GM21390 (cell line): Measurements from ENCODE around the gene PATE4.
"Not testable (repeated sequence)": the region's sequence is repeated elsewhere in the genome, so short reads cannot be mapped to it uniquely, and the experiment has no call there.

Experiments used
- ATAC-seq: cut with Tn5 transposase; IDR thresholded peaks from one replicate; pipeline ENCODE4 v1.9.1; 2021; ENCODE audit not compliant: unreplicated experiment

Gene PATE4

DNA sequence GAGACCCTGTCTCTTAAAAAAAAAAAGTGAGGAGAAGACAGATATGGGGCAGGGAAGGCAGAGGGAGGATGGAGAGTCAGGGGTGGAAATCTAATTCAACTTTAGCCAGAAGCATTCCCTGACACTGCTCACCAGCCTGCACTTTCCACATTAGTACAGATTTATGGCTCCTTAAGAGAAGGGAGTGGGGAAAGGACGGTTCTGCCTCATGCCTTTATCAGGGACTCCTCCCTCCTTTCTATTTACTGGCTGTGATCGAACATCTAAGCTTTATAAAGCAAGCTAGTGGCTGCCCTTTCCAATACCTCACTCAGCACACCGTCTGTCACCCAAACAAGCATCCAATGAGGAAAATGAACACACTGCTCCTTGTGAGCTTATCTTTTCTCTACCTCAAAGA, at the start of gene PATE4:
Gene PATE4, plus strand, starts transcription at position 301 of the 400 bp plus-strand sequence. Its CDS starts 44 bp downstream, at position 345.
- no peak for ATAC-seq

GRCh38 chr11:125784678-125785077, 48.4 kb upstream of the PATE4 start:
- ATAC-seq, result no peak

GRCh38 chr11:125787827-125788226, 45.3 kb upstream of the PATE4 start, which contains the start of gene PATE3:
TSS of gene PATE3 (plus strand) at chr11:125788127. CDS start at chr11:125788152, 25 bp downstream.
- no peak for ATAC-seq

GRCh38 chr11:125790825-125791224, 42.3 kb upstream of the PATE4 start:
- no peak for ATAC-seq

DNA sequence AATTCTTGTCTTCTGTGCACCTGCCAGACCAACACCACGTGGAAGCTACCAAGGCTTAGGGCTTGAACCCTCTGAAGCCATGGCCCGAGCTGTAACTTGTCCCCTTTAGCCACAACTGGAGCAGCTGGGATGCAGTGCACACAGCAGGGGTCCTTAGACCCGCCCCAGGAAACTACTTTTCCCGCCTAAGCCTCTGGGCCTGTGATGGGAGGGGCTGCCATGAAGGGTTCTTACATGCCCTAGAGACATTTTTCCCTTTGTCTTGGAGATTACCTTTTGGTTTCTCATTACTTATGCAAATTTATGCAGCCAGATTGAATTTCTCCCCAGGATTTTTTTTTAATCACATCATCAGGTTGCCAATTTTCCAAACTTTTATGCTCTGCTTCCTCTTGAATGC, 35.5 kb upstream of the PATE4 start:
- ATAC-seq, result no peak

DNA sequence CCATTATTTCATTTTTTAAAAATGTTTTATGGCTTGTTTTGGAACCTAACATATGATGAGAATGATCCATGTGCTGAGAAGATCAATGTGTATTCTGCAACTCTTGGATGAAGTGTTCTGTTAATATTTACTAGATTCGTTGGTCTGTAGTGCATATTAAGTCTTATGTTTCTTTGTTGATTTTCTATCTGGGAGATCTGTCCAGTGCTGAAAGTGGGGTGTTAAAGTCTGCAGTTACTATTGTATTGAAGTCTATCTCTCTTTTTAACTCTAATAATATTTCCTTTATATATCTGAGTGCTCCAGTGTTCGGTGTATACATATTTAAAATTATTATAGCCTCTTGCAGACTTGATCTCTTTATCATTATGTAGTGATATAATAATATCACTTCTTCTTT, 33.3 kb upstream of the PATE4 start:
- ATAC-seq, result no peak

- ATAC-seq, result no peak
Measured at GRCh38 chr11:125802387-125802786, 30.7 kb upstream of the PATE4 start.

GRCh38 chr11:125807909-125808308, 25.2 kb upstream of the PATE4 start:
- ATAC-seq, result no peak

DNA sequence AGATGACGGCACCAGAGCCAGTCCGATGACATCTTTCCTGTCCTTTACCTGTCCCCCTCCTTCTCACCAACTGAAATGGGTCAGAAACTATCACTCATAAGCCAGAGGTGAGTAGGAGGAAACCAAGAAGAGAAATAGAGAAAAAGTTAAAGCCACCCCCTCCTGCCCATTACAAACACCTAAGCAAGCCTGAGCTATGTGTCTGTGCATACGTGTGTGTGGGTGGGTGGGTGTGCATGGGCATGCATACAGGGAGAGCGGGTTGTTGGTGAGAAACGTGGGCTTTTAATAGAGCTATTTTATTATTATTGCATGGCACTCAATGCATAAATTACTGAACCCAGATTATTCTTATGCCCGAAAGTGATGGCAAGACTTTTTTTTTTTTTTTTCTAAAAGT, 2.6 kb downstream of the PATE4 start:
- no peak for ATAC-seq

DNA sequence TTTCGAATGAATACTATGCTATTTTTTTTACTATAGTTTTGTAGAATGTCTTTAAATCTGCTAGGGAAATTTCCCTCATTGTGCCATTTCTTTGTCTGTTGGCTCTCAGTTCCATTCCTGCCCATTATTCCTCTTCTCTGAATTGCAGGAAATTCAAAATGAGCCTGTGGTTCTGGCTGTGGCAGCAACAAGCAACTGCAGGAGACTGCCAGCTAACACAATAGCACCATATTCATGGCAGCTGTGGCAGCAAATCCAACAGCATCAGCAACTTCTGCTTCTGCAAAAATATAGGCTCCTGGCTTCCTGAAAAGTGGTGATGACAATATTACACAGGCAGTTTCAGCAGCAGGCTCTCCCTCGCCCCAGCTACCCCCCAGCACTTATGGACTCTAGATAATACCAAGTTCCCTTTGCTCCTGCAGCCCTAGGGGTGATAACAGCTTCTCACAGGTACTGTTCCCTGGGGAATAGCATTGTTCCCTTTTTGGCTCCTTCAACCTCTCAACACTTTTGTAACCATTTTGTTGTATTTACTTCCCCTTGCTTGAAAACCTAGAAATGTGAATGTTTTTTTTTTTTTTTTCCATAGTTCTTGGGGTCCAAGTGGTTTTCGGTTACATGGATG, 9.3 kb downstream of the PATE4 start:
- no peak for ATAC-seq

GRCh38 chr11:125846188-125846587, 13.1 kb downstream of the PATE4 start:
- ATAC-seq, result no peak

DNA sequence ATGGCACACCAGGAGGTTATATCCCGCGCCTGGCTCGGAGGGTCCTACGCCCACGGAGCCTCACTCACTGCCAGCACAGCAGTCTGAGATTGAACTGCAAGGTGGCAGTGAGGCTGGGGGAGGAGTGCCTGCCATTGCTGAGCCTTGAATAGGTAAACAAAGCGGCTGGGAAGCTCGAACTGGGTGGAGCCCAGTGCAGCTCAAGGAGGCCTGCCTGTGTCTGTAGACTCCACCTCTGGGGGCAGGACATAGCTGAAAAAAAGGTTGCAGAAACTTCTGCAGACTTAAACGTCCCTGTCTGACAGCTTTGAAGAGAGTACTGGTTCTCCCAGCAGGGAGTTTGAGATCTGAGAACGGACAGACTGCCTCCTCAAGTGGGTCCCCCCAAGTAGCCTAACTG, 24.6 kb downstream of the PATE4 start:
- not testable (repeated sequence) for ATAC-seq

- ATAC-seq, result not testable (repeated sequence)
Measured at GRCh38 chr11:125862786-125863185, 29.7 kb downstream of the PATE4 start.

DNA sequence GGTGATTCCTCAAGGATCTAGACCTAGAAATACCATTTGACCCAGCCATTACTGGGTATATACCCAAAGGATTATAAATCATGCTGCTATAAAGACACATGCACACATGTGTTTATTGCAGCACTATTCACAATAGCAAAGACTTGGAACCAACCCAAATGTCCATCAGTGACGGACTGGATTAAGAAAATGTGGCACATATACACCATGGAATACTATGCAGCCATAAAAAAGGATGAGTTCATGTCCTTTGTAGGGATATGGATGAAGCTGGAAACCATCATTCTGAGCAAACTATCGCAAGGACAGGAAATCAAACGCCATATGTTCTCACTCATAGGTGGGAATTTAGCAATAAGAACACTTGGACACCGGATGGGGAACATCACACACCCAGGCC, 32.2 kb downstream of the PATE4 start:
- not testable (repeated sequence) for ATAC-seq

- ATAC-seq, result no peak
Measured at GRCh38 chr11:125869521-125869920, 36.4 kb downstream of the PATE4 start.

DNA sequence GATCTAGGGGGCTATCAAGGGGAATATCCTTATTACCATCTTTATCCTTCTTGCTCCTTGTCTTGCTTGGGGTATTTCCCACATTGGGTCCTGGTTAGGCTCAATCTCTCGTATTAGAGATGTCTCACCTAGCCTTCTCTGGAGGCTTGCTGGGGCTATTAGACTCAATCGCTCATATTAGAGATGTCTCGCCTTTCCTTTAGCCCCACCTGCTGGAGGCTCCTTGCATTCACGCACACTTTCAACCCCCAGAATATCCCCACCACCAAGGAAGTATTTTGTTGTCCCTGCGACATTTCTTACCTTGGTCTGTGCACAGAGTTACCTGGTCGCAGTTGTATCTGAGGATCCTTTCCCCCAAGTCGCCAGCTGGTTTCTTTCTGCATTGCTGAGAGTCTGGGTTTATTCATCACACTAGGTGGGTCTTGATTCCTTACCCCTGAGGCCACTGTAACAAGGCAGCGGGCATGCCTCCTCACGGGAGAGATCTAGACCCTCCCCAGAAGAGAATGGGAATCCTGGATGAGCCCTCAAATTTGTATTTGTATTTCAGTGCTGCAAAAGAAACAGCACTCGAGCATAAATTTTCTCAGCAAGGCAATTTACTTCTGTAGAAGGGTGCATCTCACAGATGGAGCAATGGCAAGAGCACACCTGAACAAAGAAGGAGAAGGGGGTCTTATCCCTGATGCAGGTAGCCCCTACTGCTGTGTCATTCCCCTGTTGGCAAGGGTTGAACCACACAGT, 38.4 kb downstream of the PATE4 start:
- ATAC-seq, result no peak

GRCh38 chr11:125872138-125872491, 39.0 kb downstream of the PATE4 start:
- ATAC-seq, result no peak

GRCh38 chr11:125873881-125874555, 40.9 kb downstream of the PATE4 start:
- ATAC-seq, result peak; percentile 13

DNA sequence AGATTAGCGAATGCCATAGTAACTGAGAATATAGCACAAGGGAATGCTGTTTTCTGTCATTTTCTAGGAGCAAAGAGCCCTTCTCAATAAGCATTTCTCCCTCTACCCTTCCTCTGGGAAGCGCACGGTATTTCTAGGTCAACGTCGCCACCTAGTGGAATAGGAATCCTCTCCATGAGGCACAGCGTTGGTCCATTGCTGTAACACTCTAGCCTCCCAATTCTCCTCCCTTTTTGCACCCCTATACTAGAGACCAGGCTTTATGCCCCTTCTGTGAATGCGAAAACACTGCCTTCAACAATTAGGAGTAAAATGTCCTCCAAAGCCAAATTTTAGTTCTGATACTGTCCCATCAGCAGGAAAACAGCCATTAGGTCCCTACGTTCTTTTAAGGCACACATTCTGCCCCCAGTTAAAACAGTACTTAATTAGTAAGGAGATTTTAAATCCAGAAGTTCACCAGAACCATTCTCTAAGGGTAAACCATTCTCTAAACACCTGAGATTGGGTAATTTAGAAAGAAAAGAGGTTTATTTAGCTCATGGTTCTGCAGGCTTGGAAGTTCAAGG, 41.5 kb downstream of the PATE4 start:
- peak; percentile 87 for ATAC-seq

GRCh38 chr11:125881291-125881690, 48.2 kb downstream of the PATE4 start:
- ATAC-seq, result no peak

GRCh38 chr11:125883375-125883774, 50.3 kb downstream of the PATE4 start:
- no peak for ATAC-seq

GRCh38 chr11:125886997-125887372, 53.9 kb downstream of the PATE4 start:
- peak; percentile 21 for ATAC-seq
